GM12872 (cell line): ENCODE measurements around the gene IPO7.

ENCODE experiments used
- CTCF ChIP-seq: IDR thresholded peaks from 3 replicates; pipeline ENCODE4 v1.5.1; 2011; ENCODE audit warnings: low read depth, mild to moderate bottlenecking, low read length, moderate library complexity; ENCODE audit not compliant: insufficient read depth

The IPO7 gene

GRCh38 chr11:9363954-9364912, 20.2 kb upstream of the IPO7 start:
- TF ChIP-seq CTCF, result no peak

- TF ChIP-seq CTCF, result no peak
Measured at GRCh38 chr11:9367551-9367950, 16.9 kb upstream of the IPO7 start.

- no peak for TF ChIP-seq CTCF
Measured at GRCh38 chr11:9377036-9377435, 7.4 kb upstream of the IPO7 start.

GRCh38 chr11:9379041-9379440, 5.4 kb upstream of the IPO7 start:
- no peak for TF ChIP-seq CTCF

GRCh38 chr11:9380773-9381172, 3.7 kb upstream of the IPO7 start:
- no peak for TF ChIP-seq CTCF

GRCh38 chr11:9385327-9385899, 961 bp downstream of the IPO7 start:
- no peak for TF ChIP-seq CTCF

GRCh38 chr11:9386086-9386485, 1.6 kb downstream of the IPO7 start:
- TF ChIP-seq CTCF, result no peak
